HT-29 (cell line): Measurements from ENCODE around the gene TPGS1. TPM values are rescaled to one million over a fixed set of nuclear protein-coding genes. Genes with fewer than 3 reads are reported as not detected.

Experiments
- total RNA-seq: library from RNA; depleted of rRNA; stranded (reverse); fragments of >200 nt; shearing (Covaris generic); gene quantifications from 2 replicates; pipeline ENCODE4 v1.2.3, GENCODE V29; 2014; rRNA removed

The TPGS1 gene
- total RNA-seq, 1 experiment from 2014 or later, result 25.8 TPM

Other genes with a start within 250 kb of the TPGS1 start
- 226 and 231 TPM in 2 replicates for gene PLPP2, start 216.1 kb upstream of the TPGS1 start, total RNA-seq
- gene MIER2, start 162.7 kb upstream of the TPGS1 start, total RNA-seq, result 20.8 and 29.8 TPM in 2 replicates
- 0.58 TPM in 1 of 2 replicates, not detected in the other for gene C2CD4C, start 98.3 kb upstream of the TPGS1 start, total RNA-seq
- 0.29 TPM in 1 of 2 replicates, not detected in the other for gene SHC2, start 46.5 kb upstream of the TPGS1 start, total RNA-seq
- 0.31 TPM in 1 of 2 replicates, not detected in the other for gene MADCAM1, start 11.0 kb upstream of the TPGS1 start, total RNA-seq
- gene CDC34, start 24.3 kb downstream of the TPGS1 start, total RNA-seq, result 151 and 167 TPM in 2 replicates
- 0.31 TPM in 1 of 2 replicates, not detected in the other for gene GZMM, start 36.6 kb downstream of the TPGS1 start, total RNA-seq
- 725 and 781 TPM in 2 replicates for gene BSG, start 65.1 kb downstream of the TPGS1 start, total RNA-seq
- gene HCN2, start 82.4 kb downstream of the TPGS1 start, total RNA-seq, result 0.10 TPM in 1 of 2 replicates, not detected in the other
- 74.3 and 89.6 TPM in 2 replicates for gene POLRMT, start 126.0 kb downstream of the TPGS1 start, total RNA-seq
- gene FGF22, start 132.4 kb downstream of the TPGS1 start, total RNA-seq, result 0.05 and 0.36 TPM in 2 replicates
- 123 TPM in 2 replicates for gene RNF126, start 155.7 kb downstream of the TPGS1 start, total RNA-seq
- 6.2 and 8.9 TPM in 2 replicates for gene FSTL3, start 168.9 kb downstream of the TPGS1 start, total RNA-seq
- gene PRSS57, start 188.0 kb downstream of the TPGS1 start, total RNA-seq, result not detected in 2 replicates
- gene PALM, start 201.4 kb downstream of the TPGS1 start, total RNA-seq, result 0.13 TPM in 1 of 2 replicates, not detected in the other
- 206 and 211 TPM in 2 replicates for gene MISP, start 243.6 kb downstream of the TPGS1 start, total RNA-seq